GM12891 (cell line): Measurements from ENCODE around the gene MAGI1.

Experiments
- POLR2A ChIP-seq: IDR thresholded peaks from 2 replicates; pipeline ENCODE4 v1.6.1; 2011; ENCODE audit warnings: low read depth, low read length, control low read depth
- POLR2AphosphoS5 ChIP-seq: IDR thresholded peaks from 2 replicates; pipeline ENCODE4 v1.6.1; 2011; ENCODE audit warnings: low read depth, low read length, control low read depth
- POU2F2 ChIP-seq: IDR thresholded peaks from 2 replicates; pipeline ENCODE4 v1.6.1; 2011; ENCODE audit warnings: low read depth, mild to moderate bottlenecking, control low read depth, low read length, moderate library complexity
- SPI1 ChIP-seq: IDR thresholded peaks from 2 replicates; pipeline ENCODE4 v1.6.1; 2011; ENCODE audit warnings: low read depth, low read length, control low read depth
- TAF1 ChIP-seq: IDR thresholded peaks from 2 replicates; pipeline ENCODE4 v1.6.1; 2011; ENCODE audit warnings: low read depth, low read length, control low read depth

DNA sequence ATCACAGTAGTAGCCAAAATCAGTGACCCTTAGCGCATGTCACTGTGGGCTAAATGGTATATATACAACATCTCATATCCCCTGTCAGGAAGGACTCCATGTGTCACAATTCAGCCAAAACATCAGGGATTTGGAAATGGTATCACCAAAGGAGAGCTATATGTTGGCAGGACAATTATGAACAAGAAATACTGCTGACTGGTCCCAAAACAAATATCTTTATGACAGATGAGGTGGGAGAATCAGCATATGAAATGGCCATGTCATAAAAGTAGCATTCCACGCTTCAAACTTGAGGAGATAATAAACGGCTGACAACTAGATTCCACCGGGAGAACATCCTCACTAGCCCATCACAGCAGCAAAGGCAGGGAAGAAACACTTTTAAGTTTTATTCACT, 158.4 kb downstream of the MAGI1 start:
- TF ChIP-seq TAF1 (no peak), POLR2AphosphoS5 (no peak), POU2F2 (no peak), POLR2A (no peak), SPI1 (no peak)
